ENCODE data around the gene HMCN2.
"Not testable (repeated sequence)": the region's sequence is repeated elsewhere in the genome, so short reads cannot be mapped to it uniquely, and the experiment has no call there.

The HMCN2 gene

DNA sequence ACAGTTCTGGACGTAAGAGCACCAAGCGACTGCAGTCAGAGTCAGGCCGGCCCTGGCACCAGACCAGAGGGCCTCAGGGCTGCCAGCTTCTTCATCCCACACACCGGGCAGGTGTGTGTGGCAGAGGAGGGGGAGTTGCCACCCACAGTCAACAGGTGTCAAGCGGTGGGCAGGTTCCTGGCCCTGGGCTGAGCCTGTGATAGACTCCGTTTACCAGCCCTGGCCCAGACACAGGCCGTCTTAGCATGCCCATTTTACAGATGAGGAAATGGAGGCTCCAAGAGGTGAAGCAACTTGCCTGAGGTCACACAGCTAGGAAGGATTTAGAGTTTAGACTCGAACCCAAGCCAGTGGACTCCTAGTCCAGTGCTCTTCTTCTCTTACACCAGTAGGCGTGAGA, 71.8 kb downstream of the HMCN2 start:
- WGBS, 2 donors (ENCODE audit: extremely low coverage in 2 of 2, insufficient read length in 2 of 2, insufficient replicate concordance in 1 of 2): no CpG with 5 or more reads among the region's 9 CpGs
- Histone ChIP-seq H3K79me1 (ENCODE audit: low read depth, low read length) (no peaks in the 10 kb centered on the region), H3K18ac (ENCODE audit: low read length) (peak overlapping the region; percentile 77), H2BK12ac (ENCODE audit: low read length) (no peak overlapping the region), H2BK5ac (ENCODE audit: low read length) (peak overlapping the region; percentile 68), H3K4me2 (ENCODE audit: insufficient read depth, low read length, poor library complexity, severe bottlenecking) (no peak overlapping the region), H2AFZ (ENCODE audit: low read length) (no peak overlapping the region), H3K4me3 (ENCODE audit: low read length in 2 of 2) (no peak overlapping the region), H3K9ac (ENCODE audit: low read depth, low read length, poor library complexity) (peak overlapping the region; percentile 50), H3K4ac (ENCODE audit: low read length) (no peak overlapping the region), H3K14ac (ENCODE audit: low read length) (no peak overlapping the region), H3K36me3 (replicated peaks in 1 of 2; ENCODE audit: control insufficient read depth in 2 of 2, insufficient read depth in 2 of 2, low read length in 2 of 2) (no peaks in the 10 kb centered on the region), H2BK120ac (ENCODE audit: low read depth, low read length) (no peak overlapping the region), H3K27me3 (ENCODE audit: control insufficient read depth in 3 of 3, insufficient read depth in 3 of 3, low read depth in 1 of 3, low read length in 3 of 3) (peaks cover 0 to 7% (median 0%) of the 10 kb centered on the region in 3 experiments), H2BK15ac (ENCODE audit: low read length) (no peak overlapping the region), H3K23ac (ENCODE audit: low read depth, low read length, poor library complexity) (no peak overlapping the region), H2AK5ac (ENCODE audit: low read depth, low read length) (peak overlapping the region; percentile 30), H4K8ac (ENCODE audit: low read depth, low read length) (no peak overlapping the region), H3K9me3 (replicated peaks in 1 of 2; ENCODE audit: control insufficient read depth in 2 of 2, insufficient read depth in 1 of 2, low read depth in 1 of 2, low read length in 2 of 2) (no peaks in the 10 kb centered on the region), H3K4me1 (ENCODE audit: control insufficient read depth in 2 of 2, insufficient read depth in 1 of 2, low read depth in 1 of 2, low read length in 2 of 2) (no peaks in the 10 kb centered on the region), H3K27ac (replicated peaks; ENCODE audit: low read length) (no peak overlapping the region), H4K91ac (ENCODE audit: low read depth, low read length, poor library complexity) (no peak overlapping the region)
- no peak for DNase-seq (ENCODE audit: low spot score)

DNA sequence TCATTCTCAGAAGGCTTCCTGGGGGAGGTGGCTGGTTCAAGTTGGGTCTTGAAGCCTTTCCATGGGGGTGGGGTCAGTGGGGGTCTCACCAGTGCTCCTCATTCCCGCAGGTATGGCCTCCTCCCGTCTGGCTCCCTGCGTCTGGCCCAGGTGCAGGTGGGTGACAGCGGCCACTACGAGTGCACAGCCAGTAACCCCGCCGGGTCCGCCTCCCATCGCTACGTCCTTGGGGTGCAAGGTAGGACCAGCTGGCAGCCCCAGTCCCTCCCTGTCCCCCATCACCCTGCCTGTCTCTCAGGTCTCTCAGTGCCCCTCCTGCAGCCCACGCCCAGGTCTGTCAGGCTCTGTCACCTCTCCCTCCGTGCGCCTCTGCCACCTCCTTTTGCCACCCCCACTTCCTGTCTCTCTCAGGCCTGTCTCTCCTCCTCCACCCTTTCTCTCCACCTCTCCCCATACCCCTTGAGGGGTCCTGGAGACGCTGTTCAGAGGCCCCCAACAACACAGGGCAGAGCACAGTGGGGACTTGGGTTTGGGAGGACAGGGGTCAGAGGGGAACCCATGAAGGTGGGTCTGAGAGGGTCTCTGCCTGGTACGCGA, 72.3 kb downstream of the HMCN2 start:
- Histone ChIP-seq H3K4me1 (ENCODE audit: control insufficient read depth in 2 of 2, insufficient read depth in 1 of 2, low read depth in 1 of 2, low read length in 2 of 2) (no peaks in the 10 kb centered on the region), H3K4me2 (ENCODE audit: insufficient read depth, low read length, poor library complexity, severe bottlenecking) (no peak overlapping the region), H3K9me3 (replicated peaks in 1 of 2; ENCODE audit: control insufficient read depth in 2 of 2, insufficient read depth in 1 of 2, low read depth in 1 of 2, low read length in 2 of 2) (no peaks in the 10 kb centered on the region), H2AK5ac (ENCODE audit: low read depth, low read length) (peak overlapping the region; percentile 59), H2BK120ac (ENCODE audit: low read depth, low read length) (peak overlapping the region; percentile 51), H3K4me3 (ENCODE audit: low read length in 2 of 2) (no peak overlapping the region), H2BK15ac (ENCODE audit: low read length) (peak overlapping the region; percentile 63), H3K4ac (ENCODE audit: low read length) (no peak overlapping the region), H3K18ac (ENCODE audit: low read length) (peak overlapping the region; percentile 60), H3K14ac (ENCODE audit: low read length) (peak overlapping the region; percentile 78), H2BK5ac (ENCODE audit: low read length) (peak overlapping the region; percentile 68), H3K27ac (replicated peaks; ENCODE audit: low read length) (no peak overlapping the region), H4K8ac (ENCODE audit: low read depth, low read length) (no peak overlapping the region), H3K79me1 (ENCODE audit: low read depth, low read length) (no peaks in the 10 kb centered on the region), H3K9ac (ENCODE audit: low read depth, low read length, poor library complexity) (no peak overlapping the region), H3K23ac (ENCODE audit: low read depth, low read length, poor library complexity) (peak overlapping the region; percentile 80), H3K36me3 (replicated peaks in 1 of 2; ENCODE audit: control insufficient read depth in 2 of 2, insufficient read depth in 2 of 2, low read length in 2 of 2) (no peaks in the 10 kb centered on the region), H4K91ac (ENCODE audit: low read depth, low read length, poor library complexity) (peak overlapping the region; percentile 18), H3K27me3 (ENCODE audit: control insufficient read depth in 3 of 3, insufficient read depth in 3 of 3, low read depth in 1 of 3, low read length in 3 of 3) (peaks cover 0 to 12% (median 0%) of the 10 kb centered on the region in 3 experiments), H2BK12ac (ENCODE audit: low read length) (no peak overlapping the region), H2AFZ (ENCODE audit: low read length) (no peak overlapping the region)
- no CpG with 5 or more reads among the region's 16 CpGs for WGBS, 2 donors (ENCODE audit: extremely low coverage in 2 of 2, insufficient read length in 2 of 2, insufficient replicate concordance in 1 of 2)
- DNase-seq (ENCODE audit: low spot score): no peak

DNA sequence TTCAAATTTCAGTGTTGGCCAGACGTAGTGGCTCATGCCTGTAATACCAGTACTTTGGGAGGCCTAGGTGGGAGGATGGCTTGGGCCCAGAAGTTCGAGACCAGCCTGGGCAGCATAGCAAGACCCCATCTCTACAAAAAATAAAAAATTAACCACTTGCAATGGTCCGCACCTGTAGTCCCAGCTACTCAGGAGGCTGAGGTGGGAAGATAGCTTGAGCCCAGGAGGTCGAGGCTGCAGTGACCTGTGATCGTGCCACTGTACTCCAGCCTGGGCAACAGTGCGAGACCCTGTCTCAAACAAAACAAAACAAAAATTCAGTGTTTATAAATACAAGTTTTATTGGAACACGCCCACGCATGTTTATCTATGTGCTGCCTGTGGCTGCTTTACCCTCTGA, 73.3 kb downstream of the HMCN2 start:
- not testable (repeated sequence) for H3K36me3 ChIP-seq (replicated peaks in 1 of 2; ENCODE audit: control insufficient read depth in 2 of 2, insufficient read depth in 2 of 2, low read length in 2 of 2); H3K23ac ChIP-seq (ENCODE audit: low read depth, low read length, poor library complexity); H2BK5ac ChIP-seq (ENCODE audit: low read length); H3K4ac ChIP-seq (ENCODE audit: low read length); H2AK5ac ChIP-seq (ENCODE audit: low read depth, low read length); H2AFZ ChIP-seq (ENCODE audit: low read length); DNase-seq (ENCODE audit: low spot score); H2BK15ac ChIP-seq (ENCODE audit: low read length); H4K8ac ChIP-seq (ENCODE audit: low read depth, low read length); H3K27me3 ChIP-seq (ENCODE audit: control insufficient read depth in 3 of 3, insufficient read depth in 3 of 3, low read depth in 1 of 3, low read length in 3 of 3); H3K4me3 ChIP-seq (ENCODE audit: low read length in 2 of 2); H3K79me1 ChIP-seq (ENCODE audit: low read depth, low read length); H3K4me1 ChIP-seq (ENCODE audit: control insufficient read depth in 2 of 2, insufficient read depth in 1 of 2, low read depth in 1 of 2, low read length in 2 of 2); H3K4me2 ChIP-seq (ENCODE audit: insufficient read depth, low read length, poor library complexity, severe bottlenecking); H3K9me3 ChIP-seq (replicated peaks in 1 of 2; ENCODE audit: control insufficient read depth in 2 of 2, insufficient read depth in 1 of 2, low read depth in 1 of 2, low read length in 2 of 2); H3K27ac ChIP-seq (replicated peaks; ENCODE audit: low read length); H2BK12ac ChIP-seq (ENCODE audit: low read length); H3K18ac ChIP-seq (ENCODE audit: low read length); H3K14ac ChIP-seq (ENCODE audit: low read length); H3K9ac ChIP-seq (ENCODE audit: low read depth, low read length, poor library complexity); H4K91ac ChIP-seq (ENCODE audit: low read depth, low read length, poor library complexity); H2BK120ac ChIP-seq (ENCODE audit: low read depth, low read length)
- no CpG with 5 or more reads among the region's 8 CpGs for WGBS, 2 donors (ENCODE audit: extremely low coverage in 2 of 2, insufficient read length in 2 of 2, insufficient replicate concordance in 1 of 2)

DNA sequence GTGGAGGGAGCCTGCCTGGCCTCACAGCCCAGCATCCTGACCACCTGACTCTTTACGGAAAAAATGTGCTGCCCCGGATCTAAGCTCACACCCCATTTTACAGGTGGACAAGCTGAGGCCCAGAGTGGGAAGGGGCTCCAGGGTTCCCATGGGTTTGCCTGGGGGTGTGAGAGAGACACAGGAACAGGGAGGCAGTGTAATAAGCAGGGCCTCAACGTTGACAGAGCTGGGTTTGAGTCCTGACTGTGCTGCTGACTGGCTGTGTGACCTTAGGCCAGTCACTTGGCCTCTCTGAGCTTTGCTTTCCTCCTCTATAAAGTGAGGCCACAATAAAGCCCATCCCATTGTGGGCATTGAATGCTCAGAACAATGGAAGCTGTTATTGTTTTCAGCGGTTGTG, 73.7 kb downstream of the HMCN2 start:
- H3K9me3 ChIP-seq (replicated peaks in 1 of 2; ENCODE audit: control insufficient read depth in 2 of 2, insufficient read depth in 1 of 2, low read depth in 1 of 2, low read length in 2 of 2): no peaks in the 10 kb centered on the region
- no peak overlapping the region for H2BK120ac ChIP-seq (ENCODE audit: low read depth, low read length)
- H3K23ac ChIP-seq (ENCODE audit: low read depth, low read length, poor library complexity): no peak overlapping the region
- no peaks in the 10 kb centered on the region for H3K36me3 ChIP-seq (replicated peaks in 1 of 2; ENCODE audit: control insufficient read depth in 2 of 2, insufficient read depth in 2 of 2, low read length in 2 of 2)
- H4K8ac ChIP-seq (ENCODE audit: low read depth, low read length): no peak overlapping the region
- H2AK5ac ChIP-seq (ENCODE audit: low read depth, low read length): no peak overlapping the region
- H3K79me1 ChIP-seq (ENCODE audit: low read depth, low read length): no peaks in the 10 kb centered on the region
- no peak overlapping the region for H3K9ac ChIP-seq (ENCODE audit: low read depth, low read length, poor library complexity)
- H2BK12ac ChIP-seq (ENCODE audit: low read length): no peak overlapping the region
- H3K18ac ChIP-seq (ENCODE audit: low read length): no peak overlapping the region
- no peak overlapping the region for H2AFZ ChIP-seq (ENCODE audit: low read length)
- no peak overlapping the region for H3K14ac ChIP-seq (ENCODE audit: low read length)
- no peak overlapping the region for H2BK15ac ChIP-seq (ENCODE audit: low read length)
- no peaks in the 10 kb centered on the region for H3K4me1 ChIP-seq (ENCODE audit: control insufficient read depth in 2 of 2, insufficient read depth in 1 of 2, low read depth in 1 of 2, low read length in 2 of 2)
- DNase-seq (ENCODE audit: low spot score): no peak
- H4K91ac ChIP-seq (ENCODE audit: low read depth, low read length, poor library complexity): no peak overlapping the region
- no peak overlapping the region for H3K27ac ChIP-seq (replicated peaks; ENCODE audit: low read length)
- no peak overlapping the region for H2BK5ac ChIP-seq (ENCODE audit: low read length)
- H3K27me3 ChIP-seq (ENCODE audit: control insufficient read depth in 3 of 3, insufficient read depth in 3 of 3, low read depth in 1 of 3, low read length in 3 of 3): peaks cover 0 to 5% (median 0%) of the 10 kb centered on the region in 3 experiments
- no peak overlapping the region for H3K4me3 ChIP-seq (ENCODE audit: low read length in 2 of 2)
- H3K4ac ChIP-seq (ENCODE audit: low read length): no peak overlapping the region
- no CpG with 5 or more reads among the region's 4 CpGs for WGBS, 2 donors (ENCODE audit: extremely low coverage in 2 of 2, insufficient read length in 2 of 2, insufficient replicate concordance in 1 of 2)
- H3K4me2 ChIP-seq (ENCODE audit: insufficient read depth, low read length, poor library complexity, severe bottlenecking): no peak overlapping the region
